H1 (cell line): ENCODE measurements around the gene AGT. TPM values are rescaled to one million over a fixed set of nuclear protein-coding genes. Genes with fewer than 3 reads are reported as not detected.

Source experiments
- CTCF ChIA-PET: fragments of 300-600 bp; sonication (Branson Sonifier 250); formaldehyde crosslinking; loops from one replicate; lab custom pipeline; 2021; ENCODE audit not compliant: partially characterized antibody; lab: Charles Lee
- POLR2A ChIA-PET: fragments of 300-600 bp; sonication (Branson Sonifier 250); formaldehyde crosslinking; loops from one replicate; lab custom pipeline; 2021; ENCODE audit warnings: inconsistent platforms; ENCODE audit not compliant: partially characterized antibody; lab: Charles Lee
- DNase-seq, 2 experiments: peaks; one replicate each; pipeline versions ENCODE4 v3.0.0 to v3.0.0-alpha.2; 2010 to 2022; ENCODE audit warnings: low spot score in 2 of 2, low read depth in 1 of 2, mixed read lengths in 1 of 2
- FAIRE-seq: peaks from 2 replicates; lab custom pipeline; 2011; peaks lifted over from hg19 to GRCh38; lab: Jason Lieb, UNC
- H2AFZ ChIP-seq: 2 replicates; pipeline ENCODE4 v1.8.1; 2012; ENCODE audit warnings: low read length, inconsistent platforms
- H2AK5ac ChIP-seq: 2 replicates; pipeline ENCODE4 v1.6.1; 2013; ENCODE audit warnings: low read depth, low read length
- H2BK120ac ChIP-seq: replicated peaks from 2 replicates; pipeline ENCODE3; 2013; ENCODE audit warnings: low read depth, low read length, inconsistent platforms
- H2BK12ac ChIP-seq: 2 replicates; pipeline ENCODE4 v1.6.1; 2013; ENCODE audit warnings: low read depth, low read length
- H2BK15ac ChIP-seq: 2 replicates; pipeline ENCODE4 v1.6.1; 2013; ENCODE audit warnings: low read length
- H2BK20ac ChIP-seq: 2 replicates; pipeline ENCODE4 v1.6.1; 2013; ENCODE audit warnings: low read length
- H2BK5ac ChIP-seq: 2 replicates; pipeline ENCODE4 v1.6.1; 2013; ENCODE audit warnings: low read depth, low read length
- H3K14ac ChIP-seq: 2 replicates; pipeline ENCODE4 v1.6.1; 2013; ENCODE audit warnings: inconsistent platforms; ENCODE audit not compliant: insufficient read length
- H3K18ac ChIP-seq: 2 replicates; pipeline ENCODE4 v1.6.1; 2013; ENCODE audit warnings: low read length; ENCODE audit errors: extremely low read depth
- H3K23ac ChIP-seq: 2 replicates; pipeline ENCODE4 v1.6.1; 2013; ENCODE audit warnings: inconsistent platforms; ENCODE audit not compliant: insufficient read length
- H3K23me2 ChIP-seq: 2 replicates; pipeline ENCODE4 v1.6.1; 2013; ENCODE audit warnings: low read depth, low read length
- H3K27ac ChIP-seq: 2 replicates; pipeline ENCODE4 v1.6.1; 2011; ENCODE audit warnings: low read depth, low read length, inconsistent platforms
- H3K27me3 ChIP-seq, 4 experiments: replicated peaks in 1 of 4; 1 replicate in 1 of 4; 2 replicates in 3 of 4; pipeline versions ENCODE4 v1.6.1 to v1.8.1; 2011 to 2013; ENCODE audit warnings: low read length in 3 of 4, mild to moderate bottlenecking in 3 of 4, inconsistent platforms in 2 of 4, mixed read lengths in 2 of 4, moderate library complexity in 1 of 4; ENCODE audit not compliant: control insufficient read depth in 3 of 4, insufficient read depth in 3 of 4; ENCODE audit errors: extremely low read depth in 1 of 4
- H3K36me3 ChIP-seq, 4 experiments: 2 replicates each; pipeline versions ENCODE4 v1.6.1 to v1.8.1; 2011 to 2013; ENCODE audit warnings: mild to moderate bottlenecking in 4 of 4, low read length in 3 of 4, moderate library complexity in 2 of 4, control low read depth in 1 of 4, inconsistent platforms in 1 of 4; ENCODE audit not compliant: insufficient read depth in 4 of 4, control insufficient read depth in 2 of 4
- H3K4ac ChIP-seq: replicated peaks from 2 replicates; pipeline ENCODE3; 2013; ENCODE audit warnings: low read length, low read depth, mixed read lengths, inconsistent platforms; ENCODE audit not compliant: insufficient read length
- H3K4me1 ChIP-seq, 4 experiments: replicated peaks in 1 of 4; 1 replicate in 1 of 4; 2 replicates in 3 of 4; pipeline versions ENCODE4 v1.6.1 to v1.8.1; 2011 to 2013; ENCODE audit warnings: low read length in 3 of 4, inconsistent platforms in 2 of 4, mixed read lengths in 1 of 4; ENCODE audit not compliant: insufficient read depth in 4 of 4, control insufficient read depth in 3 of 4
- H3K4me2 ChIP-seq, 2 experiments: 2 replicates each; pipeline versions ENCODE4 v1.6.1 to v1.8.1; 2011 to 2013; ENCODE audit warnings: low read depth in 2 of 2, low read length in 2 of 2, control low read depth in 1 of 2, inconsistent platforms in 1 of 2, mild to moderate bottlenecking in 1 of 2; ENCODE audit not compliant: insufficient read depth in 1 of 2
- H3K4me3 ChIP-seq, 4 experiments: fragments of 200-600, 300-600 bp in 1 of 4; sonication (generic), shearing (Covaris generic), sonication (Bioruptor Twin) in 1 of 4; 2 replicates each; pipeline versions ENCODE4 v1.5.1 to v1.8.1; 2011 to 2016; ENCODE audit warnings: low read length in 4 of 4, low read depth in 3 of 4, control low read depth in 2 of 4, inconsistent platforms in 2 of 4, mild to moderate bottlenecking in 2 of 4, mixed read lengths in 1 of 4, moderate library complexity in 1 of 4; ENCODE audit not compliant: insufficient read depth in 2 of 4; ENCODE audit errors: extremely low read depth in 1 of 4
- H3K56ac ChIP-seq: replicated peaks from 2 replicates; pipeline ENCODE3; 2013; ENCODE audit warnings: low read depth, mild to moderate bottlenecking, mixed read lengths, low read length, inconsistent platforms; ENCODE audit not compliant: insufficient read length
- H3K79me1 ChIP-seq: 2 replicates; pipeline ENCODE4 v1.6.1; 2013; ENCODE audit warnings: low read depth, low read length, control low read depth
- H3K79me2 ChIP-seq, 2 experiments: 2 replicates each; pipeline versions ENCODE4 v1.6.1 to v1.8.1; 2012 to 2013; ENCODE audit warnings: low read length in 2 of 2, mild to moderate bottlenecking in 2 of 2, inconsistent platforms in 1 of 2; ENCODE audit not compliant: insufficient read depth in 2 of 2, control insufficient read depth in 1 of 2
- H3K9ac ChIP-seq, 4 experiments: replicated peaks in 1 of 4; 1 replicate in 1 of 4; 2 replicates in 3 of 4; pipeline versions ENCODE4 v1.6.1 to v1.8.1; 2011 to 2013; ENCODE audit warnings: low read depth in 3 of 4, low read length in 3 of 4, control low read depth in 2 of 4, mild to moderate bottlenecking in 2 of 4, moderate library complexity in 2 of 4, inconsistent platforms in 1 of 4; ENCODE audit errors: extremely low read depth in 1 of 4
- H3K9me3 ChIP-seq, 2 experiments: 2 replicates each; pipeline versions ENCODE4 v1.6.1 to v1.8.1; 2012 to 2013; ENCODE audit warnings: mild to moderate bottlenecking in 2 of 2, moderate library complexity in 2 of 2, control low read depth in 1 of 2, inconsistent platforms in 1 of 2, low read depth in 1 of 2, low read length in 1 of 2, mixed read lengths in 1 of 2; ENCODE audit not compliant: insufficient read depth in 2 of 2
- H4K20me1 ChIP-seq, 2 experiments: replicated peaks in 1 of 2; 2 replicates each; pipeline versions ENCODE3 to v1.8.1; 2011 to 2013; ENCODE audit warnings: inconsistent platforms in 2 of 2, low read length in 2 of 2, mild to moderate bottlenecking in 1 of 2; ENCODE audit not compliant: insufficient read depth in 2 of 2, control insufficient read depth in 1 of 2
- H4K5ac ChIP-seq: 2 replicates; pipeline ENCODE4 v1.6.1; 2013; ENCODE audit warnings: low read length, low read depth, mixed read lengths, inconsistent platforms; ENCODE audit not compliant: insufficient read length
- H4K8ac ChIP-seq: 2 replicates; pipeline ENCODE4 v1.8.0; 2013; ENCODE audit warnings: mild to moderate bottlenecking, moderate library complexity, low read length, inconsistent platforms; ENCODE audit not compliant: insufficient read depth; ENCODE audit errors: extremely low read depth
- H4K91ac ChIP-seq: replicated peaks from 2 replicates; pipeline ENCODE3; 2013; ENCODE audit warnings: low read length, mixed read lengths, inconsistent platforms; ENCODE audit not compliant: insufficient read length
- ASH2L ChIP-seq: fragments of 200-600, 300-600 bp; sonication (generic); IDR thresholded peaks from one replicate; pipeline ENCODE4 v1.7.1; 2017; ENCODE audit warnings: low read length
- ATF2 ChIP-seq: IDR thresholded peaks from 2 replicates; pipeline ENCODE4 v1.6.1; 2012; ENCODE audit warnings: low read length, inconsistent platforms
- BRCA1 ChIP-seq: IDR thresholded peaks from 2 replicates; pipeline ENCODE4 v1.6.1; 2012; ENCODE audit warnings: low read depth, low read length, improper control_type of control experiment
- CHD2 ChIP-seq: IDR thresholded peaks from 2 replicates; pipeline ENCODE4 v1.6.1; 2012; ENCODE audit warnings: low read length, improper control_type of control experiment
- PHF8 ChIP-seq: fragments of 200-600 bp; sonication (generic); conservative IDR thresholded peaks from 2 replicates; pipeline ENCODE4 v1.7.1; 2012; ENCODE audit warnings: low read depth, mild to moderate bottlenecking, inconsistent platforms, low read length, moderate library complexity
- SP2 ChIP-seq: IDR thresholded peaks from 2 replicates; pipeline ENCODE4 v1.6.1; 2012; ENCODE audit warnings: mild to moderate bottlenecking, low read length, inconsistent platforms
- SUZ12 ChIP-seq: fragments of 200-600 bp; sonication (generic); IDR thresholded peaks from 2 replicates; pipeline ENCODE4 v1.6.1; 2012; ENCODE audit warnings: mild to moderate bottlenecking, inconsistent platforms, low read length, moderate library complexity, mixed read lengths
- TBP ChIP-seq: IDR thresholded peaks from 2 replicates; pipeline ENCODE4 v1.6.1; 2011; ENCODE audit warnings: low read depth, low read length, improper control_type of control experiment
- USF2 ChIP-seq: IDR thresholded peaks from 2 replicates; pipeline ENCODE4 v1.6.1; 2011; ENCODE audit warnings: low read length, improper control_type of control experiment
- WGBS, 2 experiments: shearing (Covaris generic) in 1 of 2; methylation state at CpG; one replicate each; pipeline versions ENCODE4 v1.1.6 to v1.1.7; 2013 to 2015; ENCODE audit warnings: low lambda C conversion rate in 2 of 2, mixed read lengths in 2 of 2, inconsistent platforms in 1 of 2, low coverage in 1 of 2, missing lambda C conversion rate in 1 of 2; ENCODE audit not compliant: insufficient replicate concordance in 2 of 2, insufficient coverage in 1 of 2, insufficient read length in 1 of 2; ENCODE audit errors: extremely low coverage in 1 of 2, missing lambda C conversion rate in 1 of 2; 5-methylcytosine and 5-hydroxymethylcytosine counted together
- polyA plus RNA-seq, 7 experiments: library from polyadenylated mRNA; depleted of rRNA in 3 of 7; stranded (reverse) in 5 of 7; unstranded in 2 of 7; fragments of >200 nt in 5 of 7; fragments of 200-250 nt in 2 of 7; gene quantifications; 1 replicate in 5 of 7; 2 replicates in 1 of 7; 4 replicates in 1 of 7; pipeline versions ENCODE4 v1.2.1 to v1.2.3, GENCODE V29; 2011 to 2013; ENCODE audit warnings: missing spikeins in 2 of 7, mixed read lengths in 2 of 7
- total RNA-seq: library from RNA; stranded (reverse); fragmentation: NEBNext Ultra II Directional; extraction: Animal tissue kit (Norgen Biotek cat#: 25700); gene quantifications from 2 replicates; pipeline ENCODE4 v1.2.1, GENCODE V29; 2021

AGT gene
- total and polyA plus RNA-seq, 2 of the 8 experiments (the other 6 are each of a cell fraction or from before 2014, with no cell fraction given) = 0.20 TPM; not detected in 1

- Histone ChIP-seq H3K9ac (no peak overlapping the region), H3K14ac (no peak overlapping the region), H3K23me2 (no peaks in the 10 kb centered on the region), H2BK20ac (no peak overlapping the region), H2BK12ac (no peak overlapping the region), H3K18ac (no peak overlapping the region), H3K23ac (no peak overlapping the region), H3K56ac (no peak overlapping the region), H3K79me1 (no peaks in the 10 kb centered on the region), H3K79me2 (no peaks in the 10 kb centered on the region), H4K20me1 (no peaks in the 10 kb centered on the region), H3K36me3 (no peaks in the 10 kb centered on the region), H3K9me3 (no peaks in the 10 kb centered on the region), H4K91ac (no peak overlapping the region), H3K4me1 (peaks cover 0 to 10% (median 4%) of the 10 kb centered on the region in 4 experiments; a peak in 4 of 7 replicates), H3K4me2 (no peak overlapping the region), H4K5ac (no peak overlapping the region), H3K4ac (no peak overlapping the region), H3K27me3 (no peaks in the 10 kb centered on the region; a peak in 1 of 7 replicates), H2BK5ac (no peak overlapping the region), H4K8ac (no peak overlapping the region), H2BK15ac (no peak overlapping the region), H3K4me3 (no peak overlapping the region), H3K27ac (no peak overlapping the region), H2AK5ac (no peak overlapping the region), H2AFZ (no peak overlapping the region), H2BK120ac (no peak overlapping the region)
- DNase-seq (no peak), FAIRE-seq (no peak)
- 93% methylated on average over 3 of the region's 3 CpGs; no CpG with 5 or more reads in 1 of the 2 experiments for WGBS, 2 experiments
- POLR2A ChIA-PET = interaction anchor here (1.2 to 1.3 kb wide), 2 partner anchors 16 to 42 kb away, joined by 3 to 4 read pairs; no protein-coding TSS in a partner anchor
- CTCF ChIA-PET = interaction anchor here (1.0 to 5.7 kb wide), 3 partner anchors 13 to 87 kb away, joined by 3 to 26 read pairs (median 10); no protein-coding TSS in a partner anchor
- no peak for TF ChIP-seq SP2
- no peak for TF ChIP-seq ATF2
- TF ChIP-seq BRCA1 = no peak
- TF ChIP-seq ASH2L = no peak
- TF ChIP-seq CHD2 = no peak
- no peak for TF ChIP-seq SUZ12
- no peak for TF ChIP-seq PHF8
- no peak for TF ChIP-seq USF2
- TF ChIP-seq TBP = no peak
Measured at GRCh38 chr1:230711245-230711644, 2.7 kb downstream of the AGT start.
